DMS153 (cell line): ENCODE results near the gene ZC3HAV1.

Source experiments
- DNase-seq: peaks from one replicate; lab custom pipeline; 2025; lab: John Stamatoyannopoulos, UW

Gene ZC3HAV1

DNA sequence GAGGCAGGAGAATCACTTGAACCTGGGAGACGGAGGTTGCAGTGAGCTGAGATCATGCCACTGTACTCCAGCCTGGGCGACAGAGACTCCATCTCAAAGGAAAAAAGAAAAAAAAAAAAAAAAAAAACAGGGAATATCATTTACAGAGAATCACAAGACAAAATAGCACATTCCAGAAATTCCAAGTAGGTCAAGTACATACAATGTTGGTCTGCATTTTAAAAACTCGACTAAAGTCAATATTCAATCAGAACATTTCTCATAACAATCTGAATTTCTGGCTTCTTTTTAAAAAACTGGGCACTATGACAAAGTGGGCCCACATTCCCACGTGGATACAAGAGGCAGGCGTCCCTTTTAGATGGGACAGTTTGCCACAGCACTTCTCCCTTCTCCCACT, 86.4 kb downstream of the ZC3HAV1 start:
- DNase-seq = no peak

DNA sequence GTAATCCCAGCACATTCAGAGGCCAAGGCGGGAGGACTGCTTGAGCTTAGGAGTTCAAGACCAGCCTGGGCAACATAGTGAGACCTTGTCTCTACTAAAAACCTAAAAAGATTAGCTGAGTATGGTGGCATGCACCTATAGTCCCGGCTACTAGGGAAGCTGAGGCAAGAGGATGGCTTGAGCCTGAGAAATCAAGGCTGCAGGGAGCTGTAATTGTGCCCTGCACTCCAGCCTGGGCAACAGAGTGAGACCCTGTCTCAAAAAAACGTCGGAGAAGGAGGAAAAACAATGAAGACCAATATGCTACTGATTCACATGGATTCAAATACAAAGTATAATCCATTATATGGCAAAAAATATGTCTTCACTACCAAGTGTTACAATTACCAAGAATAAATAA, 87.2 kb downstream of the ZC3HAV1 start:
- DNase-seq = no peak

DNA sequence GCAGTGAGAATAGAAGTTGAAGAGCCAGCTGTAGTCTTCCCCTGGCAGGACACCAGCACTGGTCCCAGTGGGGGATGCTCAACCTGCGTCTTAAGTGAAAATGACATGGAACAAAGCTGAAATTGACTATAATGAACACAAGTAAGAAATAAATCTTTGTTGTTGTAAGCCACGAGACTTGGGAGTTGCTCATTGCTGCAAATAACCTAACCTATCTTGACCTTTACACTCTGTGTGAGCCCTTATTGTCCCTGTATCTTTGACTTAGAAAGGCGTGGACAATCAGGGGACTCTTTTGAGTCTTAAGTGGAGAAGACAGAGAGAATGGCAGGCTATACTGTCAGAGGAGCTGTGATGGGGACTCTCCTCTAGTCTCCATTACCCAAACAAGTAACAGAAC, 90.6 kb downstream of the ZC3HAV1 start:
- DNase-seq = no peak

DNA sequence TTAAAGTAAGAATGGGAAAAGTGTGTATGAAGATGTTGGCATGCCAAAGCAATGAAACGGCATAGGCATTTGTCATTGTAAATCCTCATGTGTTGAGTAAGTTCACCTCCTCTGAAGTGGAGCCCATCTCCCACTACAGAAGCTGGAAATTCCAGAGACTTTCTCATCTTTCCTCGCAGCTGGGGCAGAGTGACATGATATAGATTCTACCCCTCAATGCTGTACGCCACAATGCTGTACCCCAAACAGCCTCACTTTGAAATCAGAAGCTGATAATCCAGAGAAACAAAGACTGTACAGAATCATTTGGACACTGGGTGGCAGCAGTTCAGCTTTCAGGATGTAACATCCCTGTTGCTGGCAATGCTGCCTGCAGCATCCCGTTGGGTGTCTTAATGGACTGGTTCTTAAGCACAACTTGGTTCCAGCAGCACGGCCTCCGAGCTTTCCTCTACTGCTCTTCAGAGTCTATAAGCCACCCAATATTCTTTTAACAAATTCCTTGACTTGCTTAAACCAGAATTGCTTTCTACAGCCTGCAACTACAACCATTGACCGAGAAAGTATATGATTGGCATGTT, 92.5 kb downstream of the ZC3HAV1 start:
- DNase-seq = peak; percentile 41

DNA sequence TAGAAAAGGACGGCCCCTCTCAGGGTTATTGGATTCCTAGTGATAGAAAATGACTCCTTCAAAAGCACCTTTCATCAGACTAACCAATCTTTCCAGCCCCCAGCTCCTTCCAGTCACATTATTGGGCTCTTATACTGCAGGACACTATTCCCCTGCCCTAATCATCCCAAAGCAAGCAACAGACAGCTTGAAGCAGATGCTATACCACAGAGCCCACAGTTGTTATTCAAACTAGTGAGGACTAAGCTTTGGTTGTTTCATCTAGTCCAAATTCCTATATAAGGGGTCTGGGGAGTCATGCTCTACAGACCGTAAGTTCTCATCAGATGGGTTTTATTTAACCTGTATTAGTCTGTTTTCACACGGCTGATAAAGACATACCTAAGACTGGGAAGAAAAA, 98.1 kb downstream of the ZC3HAV1 start:
- no peak for DNase-seq

DNA sequence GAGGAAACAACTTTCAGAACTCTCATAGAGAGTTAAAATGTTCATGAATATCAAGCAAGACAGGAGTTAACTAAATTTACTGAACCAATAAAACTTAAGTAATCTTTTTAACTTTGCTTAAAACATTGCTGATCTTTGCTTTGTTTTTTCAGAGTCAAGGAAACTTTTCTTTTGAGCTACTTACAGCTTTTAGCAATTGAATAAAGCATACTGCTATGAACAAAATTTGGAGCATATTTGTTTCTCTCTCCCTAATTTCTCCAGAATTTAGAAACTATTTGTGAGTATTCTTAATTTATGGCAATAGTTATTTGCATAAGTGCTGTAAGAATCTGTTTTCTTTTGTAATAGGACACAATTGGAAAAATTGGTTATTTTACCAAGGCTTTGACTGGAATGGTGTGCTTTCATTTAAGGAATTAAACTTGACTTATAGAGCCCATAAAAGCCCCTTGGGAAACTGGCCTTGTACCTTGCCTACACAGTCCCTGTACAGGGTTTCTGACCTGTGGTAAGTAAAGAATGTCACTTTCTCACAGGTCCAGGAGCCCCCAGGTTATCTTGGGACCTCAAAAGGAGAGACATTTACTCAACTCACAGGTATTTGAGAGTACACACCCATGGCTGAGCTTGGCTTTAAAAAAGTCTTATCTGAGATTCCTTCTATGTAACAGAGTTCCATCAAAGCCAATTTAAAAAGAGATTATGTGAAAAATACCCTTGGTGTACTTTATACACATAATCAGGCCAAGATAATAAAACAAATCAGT, 105.0 kb downstream of the ZC3HAV1 start:
- DNase-seq = no peak

DNA sequence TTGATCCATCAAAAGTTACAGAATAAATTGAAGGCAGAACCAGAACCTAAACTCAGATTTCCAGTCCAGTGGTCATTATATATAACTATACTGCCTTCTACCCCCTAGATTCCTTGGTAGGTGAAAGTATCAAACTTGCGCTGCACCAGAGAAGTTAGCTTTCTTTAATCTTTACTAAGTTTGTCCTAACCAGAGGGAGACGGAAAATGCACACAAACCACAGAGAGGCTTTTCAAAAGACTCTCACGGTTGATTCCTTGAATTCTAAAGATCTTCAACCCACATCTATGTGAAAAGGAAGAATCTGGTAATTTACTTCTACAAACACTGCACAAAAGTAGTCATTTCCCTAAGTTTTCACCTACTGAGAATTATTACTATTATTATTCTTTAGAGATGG, 110.1 kb downstream of the ZC3HAV1 start:
- DNase-seq = no peak
